H1 (cell line): Measurements from ENCODE around the gene PXK. TPM values are rescaled to one million over a fixed set of nuclear protein-coding genes. Genes with fewer than 3 reads are reported as not detected.

ENCODE experiments used
- CTCF ChIA-PET: fragments of 300-600 bp; sonication (Branson Sonifier 250); formaldehyde crosslinking; loops from one replicate; lab custom pipeline; 2021; ENCODE audit not compliant: partially characterized antibody; lab: Charles Lee
- POLR2A ChIA-PET: fragments of 300-600 bp; sonication (Branson Sonifier 250); formaldehyde crosslinking; loops from one replicate; lab custom pipeline; 2021; ENCODE audit warnings: inconsistent platforms; ENCODE audit not compliant: partially characterized antibody; lab: Charles Lee
- DNase-seq, 2 experiments: peaks; one replicate each; pipeline versions ENCODE4 v3.0.0 to v3.0.0-alpha.2; 2010 to 2022; ENCODE audit warnings: low spot score in 2 of 2, low read depth in 1 of 2, mixed read lengths in 1 of 2
- FAIRE-seq: peaks from 2 replicates; lab custom pipeline; 2011; peaks lifted over from hg19 to GRCh38; lab: Jason Lieb, UNC
- H2AFZ ChIP-seq: 2 replicates; pipeline ENCODE4 v1.8.1; 2012; ENCODE audit warnings: low read length, inconsistent platforms
- H2AK5ac ChIP-seq: 2 replicates; pipeline ENCODE4 v1.6.1; 2013; ENCODE audit warnings: low read depth, low read length
- H2BK120ac ChIP-seq: replicated peaks from 2 replicates; pipeline ENCODE3; 2013; ENCODE audit warnings: low read depth, low read length, inconsistent platforms
- H2BK12ac ChIP-seq: 2 replicates; pipeline ENCODE4 v1.6.1; 2013; ENCODE audit warnings: low read depth, low read length
- H2BK15ac ChIP-seq: 2 replicates; pipeline ENCODE4 v1.6.1; 2013; ENCODE audit warnings: low read length
- H2BK20ac ChIP-seq: 2 replicates; pipeline ENCODE4 v1.6.1; 2013; ENCODE audit warnings: low read length
- H2BK5ac ChIP-seq: 2 replicates; pipeline ENCODE4 v1.6.1; 2013; ENCODE audit warnings: low read depth, low read length
- H3K14ac ChIP-seq: 2 replicates; pipeline ENCODE4 v1.6.1; 2013; ENCODE audit warnings: inconsistent platforms; ENCODE audit not compliant: insufficient read length
- H3K18ac ChIP-seq: 2 replicates; pipeline ENCODE4 v1.6.1; 2013; ENCODE audit warnings: low read length; ENCODE audit errors: extremely low read depth
- H3K23ac ChIP-seq: 2 replicates; pipeline ENCODE4 v1.6.1; 2013; ENCODE audit warnings: inconsistent platforms; ENCODE audit not compliant: insufficient read length
- H3K23me2 ChIP-seq: 2 replicates; pipeline ENCODE4 v1.6.1; 2013; ENCODE audit warnings: low read depth, low read length
- H3K27ac ChIP-seq: 2 replicates; pipeline ENCODE4 v1.6.1; 2011; ENCODE audit warnings: low read depth, low read length, inconsistent platforms
- H3K27me3 ChIP-seq, 4 experiments: replicated peaks in 1 of 4; 1 replicate in 1 of 4; 2 replicates in 3 of 4; pipeline versions ENCODE4 v1.6.1 to v1.8.1; 2011 to 2013; ENCODE audit warnings: low read length in 3 of 4, mild to moderate bottlenecking in 3 of 4, inconsistent platforms in 2 of 4, mixed read lengths in 2 of 4, moderate library complexity in 1 of 4; ENCODE audit not compliant: control insufficient read depth in 3 of 4, insufficient read depth in 3 of 4; ENCODE audit errors: extremely low read depth in 1 of 4
- H3K36me3 ChIP-seq, 4 experiments: 2 replicates each; pipeline versions ENCODE4 v1.6.1 to v1.8.1; 2011 to 2013; ENCODE audit warnings: mild to moderate bottlenecking in 4 of 4, low read length in 3 of 4, moderate library complexity in 2 of 4, control low read depth in 1 of 4, inconsistent platforms in 1 of 4; ENCODE audit not compliant: insufficient read depth in 4 of 4, control insufficient read depth in 2 of 4
- H3K4ac ChIP-seq: replicated peaks from 2 replicates; pipeline ENCODE3; 2013; ENCODE audit warnings: low read length, low read depth, mixed read lengths, inconsistent platforms; ENCODE audit not compliant: insufficient read length
- H3K4me1 ChIP-seq, 4 experiments: replicated peaks in 1 of 4; 1 replicate in 1 of 4; 2 replicates in 3 of 4; pipeline versions ENCODE4 v1.6.1 to v1.8.1; 2011 to 2013; ENCODE audit warnings: low read length in 3 of 4, inconsistent platforms in 2 of 4, mixed read lengths in 1 of 4; ENCODE audit not compliant: insufficient read depth in 4 of 4, control insufficient read depth in 3 of 4
- H3K4me2 ChIP-seq, 2 experiments: 2 replicates each; pipeline versions ENCODE4 v1.6.1 to v1.8.1; 2011 to 2013; ENCODE audit warnings: low read depth in 2 of 2, low read length in 2 of 2, control low read depth in 1 of 2, inconsistent platforms in 1 of 2, mild to moderate bottlenecking in 1 of 2; ENCODE audit not compliant: insufficient read depth in 1 of 2
- H3K4me3 ChIP-seq, 4 experiments: fragments of 200-600, 300-600 bp in 1 of 4; sonication (generic), shearing (Covaris generic), sonication (Bioruptor Twin) in 1 of 4; 2 replicates each; pipeline versions ENCODE4 v1.5.1 to v1.8.1; 2011 to 2016; ENCODE audit warnings: low read length in 4 of 4, low read depth in 3 of 4, control low read depth in 2 of 4, inconsistent platforms in 2 of 4, mild to moderate bottlenecking in 2 of 4, mixed read lengths in 1 of 4, moderate library complexity in 1 of 4; ENCODE audit not compliant: insufficient read depth in 2 of 4; ENCODE audit errors: extremely low read depth in 1 of 4
- H3K56ac ChIP-seq: replicated peaks from 2 replicates; pipeline ENCODE3; 2013; ENCODE audit warnings: low read depth, mild to moderate bottlenecking, mixed read lengths, low read length, inconsistent platforms; ENCODE audit not compliant: insufficient read length
- H3K79me1 ChIP-seq: 2 replicates; pipeline ENCODE4 v1.6.1; 2013; ENCODE audit warnings: low read depth, low read length, control low read depth
- H3K79me2 ChIP-seq, 2 experiments: 2 replicates each; pipeline versions ENCODE4 v1.6.1 to v1.8.1; 2012 to 2013; ENCODE audit warnings: low read length in 2 of 2, mild to moderate bottlenecking in 2 of 2, inconsistent platforms in 1 of 2; ENCODE audit not compliant: insufficient read depth in 2 of 2, control insufficient read depth in 1 of 2
- H3K9ac ChIP-seq, 4 experiments: replicated peaks in 1 of 4; 1 replicate in 1 of 4; 2 replicates in 3 of 4; pipeline versions ENCODE4 v1.6.1 to v1.8.1; 2011 to 2013; ENCODE audit warnings: low read depth in 3 of 4, low read length in 3 of 4, control low read depth in 2 of 4, mild to moderate bottlenecking in 2 of 4, moderate library complexity in 2 of 4, inconsistent platforms in 1 of 4; ENCODE audit errors: extremely low read depth in 1 of 4
- H3K9me3 ChIP-seq, 2 experiments: 2 replicates each; pipeline versions ENCODE4 v1.6.1 to v1.8.1; 2012 to 2013; ENCODE audit warnings: mild to moderate bottlenecking in 2 of 2, moderate library complexity in 2 of 2, control low read depth in 1 of 2, inconsistent platforms in 1 of 2, low read depth in 1 of 2, low read length in 1 of 2, mixed read lengths in 1 of 2; ENCODE audit not compliant: insufficient read depth in 2 of 2
- H4K20me1 ChIP-seq, 2 experiments: replicated peaks in 1 of 2; 2 replicates each; pipeline versions ENCODE3 to v1.8.1; 2011 to 2013; ENCODE audit warnings: inconsistent platforms in 2 of 2, low read length in 2 of 2, mild to moderate bottlenecking in 1 of 2; ENCODE audit not compliant: insufficient read depth in 2 of 2, control insufficient read depth in 1 of 2
- H4K5ac ChIP-seq: 2 replicates; pipeline ENCODE4 v1.6.1; 2013; ENCODE audit warnings: low read length, low read depth, mixed read lengths, inconsistent platforms; ENCODE audit not compliant: insufficient read length
- H4K8ac ChIP-seq: 2 replicates; pipeline ENCODE4 v1.8.0; 2013; ENCODE audit warnings: mild to moderate bottlenecking, moderate library complexity, low read length, inconsistent platforms; ENCODE audit not compliant: insufficient read depth; ENCODE audit errors: extremely low read depth
- H4K91ac ChIP-seq: replicated peaks from 2 replicates; pipeline ENCODE3; 2013; ENCODE audit warnings: low read length, mixed read lengths, inconsistent platforms; ENCODE audit not compliant: insufficient read length
- BRCA1 ChIP-seq: IDR thresholded peaks from 2 replicates; pipeline ENCODE4 v1.6.1; 2012; ENCODE audit warnings: low read depth, low read length, improper control_type of control experiment
- GABPA ChIP-seq: IDR thresholded peaks from 2 replicates; pipeline ENCODE4 v1.6.1; 2011; ENCODE audit warnings: mild to moderate bottlenecking, low read length, moderate library complexity, borderline replicate concordance; ENCODE audit not compliant: insufficient read depth
- WGBS, 2 experiments: shearing (Covaris generic) in 1 of 2; methylation state at CpG; one replicate each; pipeline versions ENCODE4 v1.1.6 to v1.1.7; 2013 to 2015; ENCODE audit warnings: low lambda C conversion rate in 2 of 2, mixed read lengths in 2 of 2, inconsistent platforms in 1 of 2, low coverage in 1 of 2, missing lambda C conversion rate in 1 of 2; ENCODE audit not compliant: insufficient replicate concordance in 2 of 2, insufficient coverage in 1 of 2, insufficient read length in 1 of 2; ENCODE audit errors: extremely low coverage in 1 of 2, missing lambda C conversion rate in 1 of 2; 5-methylcytosine and 5-hydroxymethylcytosine counted together
- polyA plus RNA-seq, 7 experiments: library from polyadenylated mRNA; depleted of rRNA in 3 of 7; stranded (reverse) in 5 of 7; unstranded in 2 of 7; fragments of >200 nt in 5 of 7; fragments of 200-250 nt in 2 of 7; gene quantifications; 1 replicate in 5 of 7; 2 replicates in 1 of 7; 4 replicates in 1 of 7; pipeline versions ENCODE4 v1.2.1 to v1.2.3, GENCODE V29; 2011 to 2013; ENCODE audit warnings: missing spikeins in 2 of 7, mixed read lengths in 2 of 7
- total RNA-seq: library from RNA; stranded (reverse); fragmentation: NEBNext Ultra II Directional; extraction: Animal tissue kit (Norgen Biotek cat#: 25700); gene quantifications from 2 replicates; pipeline ENCODE4 v1.2.1, GENCODE V29; 2021
- TF ChIP-seq, protein P1 (sequence below), 3 experiments: IDR thresholded peaks; 1 replicate in 2 of 3; 2 replicates in 1 of 3; pipeline versions ENCODE4 v1.5.1 to v1.6.1; 2011; ENCODE audit warnings: low read length in 3 of 3, mild to moderate bottlenecking in 3 of 3, inconsistent platforms in 2 of 3, low read depth in 1 of 3, moderate library complexity in 1 of 3; ENCODE audit not compliant: insufficient read depth in 1 of 3; ENCODE audit errors: control extremely low read depth in 1 of 3

PXK gene
- total and polyA plus RNA-seq, 2 of the 8 experiments (the other 6 are each of a cell fraction or from before 2014, with no cell fraction given) = 3.5 to 7.1 TPM

DNA sequence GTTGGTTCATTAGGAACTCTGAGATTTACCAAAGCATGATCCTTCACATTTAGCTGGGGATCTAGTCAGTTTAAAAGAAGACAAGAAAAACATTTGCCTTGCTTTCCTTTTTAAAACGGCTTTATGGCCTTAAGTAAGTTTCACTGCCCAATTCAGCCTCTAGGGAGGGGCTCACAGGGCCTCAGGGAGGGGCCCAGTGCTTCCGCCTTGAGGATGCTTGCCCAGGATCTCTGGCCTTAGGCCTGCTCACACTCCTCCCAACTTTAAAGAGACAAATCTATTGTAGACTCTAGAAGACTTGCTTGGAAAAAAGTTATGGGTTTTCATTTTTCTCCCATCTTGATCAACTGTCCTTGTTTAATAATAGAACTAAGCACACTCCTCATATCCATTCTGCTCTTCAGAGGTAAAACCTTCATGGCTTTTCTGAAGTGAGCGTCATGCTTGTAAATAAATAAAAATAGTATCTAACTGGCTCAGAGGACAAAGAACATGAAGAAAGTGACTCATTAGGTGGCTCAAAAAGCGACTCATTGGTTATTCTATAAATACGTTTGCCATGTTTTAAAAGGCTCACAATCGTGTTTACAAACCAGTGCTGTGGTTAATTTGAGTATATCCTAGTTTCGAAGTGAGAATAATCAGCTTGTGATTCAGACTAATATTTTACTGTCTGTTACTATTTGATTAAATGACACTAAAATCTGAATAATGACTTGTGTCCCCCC lies 87.3 kb downstream of the PXK start:
- Histone ChIP-seq H2BK12ac (no peak overlapping the region), H3K14ac (no peak overlapping the region), H4K91ac (no peak overlapping the region), H3K4me2 (no peak overlapping the region), H4K8ac (no peak overlapping the region), H3K23ac (no peak overlapping the region), H3K36me3 (peaks cover 4 to 24% (median 7%) of the 10 kb centered on the region in 4 experiments; a peak in 5 of 8 replicates), H2BK20ac (no peak overlapping the region), H2BK5ac (no peak overlapping the region), H2AK5ac (no peak overlapping the region), H3K79me1 (no peaks in the 10 kb centered on the region), H3K27ac (no peak overlapping the region), H4K5ac (no peak overlapping the region), H3K4ac (no peak overlapping the region), H2BK15ac (no peak overlapping the region), H4K20me1 (peaks cover 2% of the 10 kb centered on the region in 2 experiments), H3K27me3 (no peaks in the 10 kb centered on the region), H2BK120ac (no peak overlapping the region), H3K9me3 (no peaks in the 10 kb centered on the region), H3K79me2 (no peaks in the 10 kb centered on the region), H3K4me1 (peaks cover 0 to 4% (median 1%) of the 10 kb centered on the region in 4 experiments; a peak in 3 of 7 replicates), H3K56ac (no peak overlapping the region), H3K4me3 (no peak overlapping the region), H3K9ac (no peak overlapping the region), H3K18ac (no peak overlapping the region), H3K23me2 (no peaks in the 10 kb centered on the region), H2AFZ (no peak overlapping the region)
- FAIRE-seq = no peak
- DNase-seq = no peak
- TF ChIP-seq, protein P1, sequence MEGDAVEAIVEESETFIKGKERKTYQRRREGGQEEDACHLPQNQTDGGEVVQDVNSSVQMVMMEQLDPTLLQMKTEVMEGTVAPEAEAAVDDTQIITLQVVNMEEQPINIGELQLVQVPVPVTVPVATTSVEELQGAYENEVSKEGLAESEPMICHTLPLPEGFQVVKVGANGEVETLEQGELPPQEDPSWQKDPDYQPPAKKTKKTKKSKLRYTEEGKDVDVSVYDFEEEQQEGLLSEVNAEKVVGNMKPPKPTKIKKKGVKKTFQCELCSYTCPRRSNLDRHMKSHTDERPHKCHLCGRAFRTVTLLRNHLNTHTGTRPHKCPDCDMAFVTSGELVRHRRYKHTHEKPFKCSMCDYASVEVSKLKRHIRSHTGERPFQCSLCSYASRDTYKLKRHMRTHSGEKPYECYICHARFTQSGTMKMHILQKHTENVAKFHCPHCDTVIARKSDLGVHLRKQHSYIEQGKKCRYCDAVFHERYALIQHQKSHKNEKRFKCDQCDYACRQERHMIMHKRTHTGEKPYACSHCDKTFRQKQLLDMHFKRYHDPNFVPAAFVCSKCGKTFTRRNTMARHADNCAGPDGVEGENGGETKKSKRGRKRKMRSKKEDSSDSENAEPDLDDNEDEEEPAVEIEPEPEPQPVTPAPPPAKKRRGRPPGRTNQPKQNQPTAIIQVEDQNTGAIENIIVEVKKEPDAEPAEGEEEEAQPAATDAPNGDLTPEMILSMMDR (IDR thresholded peaks at IDR 0.05; ENCODE audit: control extremely low read depth in 1 of 3, insufficient read depth in 1 of 3, low read depth in 1 of 3, low read length in 3 of 3) = no peak
- TF ChIP-seq GABPA (no peak), BRCA1 (no peak)
- CTCF ChIA-PET = interaction anchor here (1.0 to 1.4 kb wide), 3 partner anchors 10 to 149 kb away, joined by 3 to 5 read pairs (median 3); no protein-coding TSS in a partner anchor
- POLR2A ChIA-PET = interaction anchor here (0.9 to 1.9 kb wide), 3 partner anchors 11 to 99 kb away, joined by 5 to 11 read pairs (median 9); partner anchors contain the start of gene PDHB
- 86% methylated on average over 7 of the region's 7 CpGs; no CpG with 5 or more reads in 1 of the 2 experiments for WGBS, 2 experiments
